Fibroblast of pulmonary artery (primary cell): ENCODE data around the gene OXSM.

Experiments
- DNase-seq: peaks from one replicate; pipeline ENCODE4 v3.0.0-alpha.2; 2010; ENCODE audit warnings: low read depth
- H3K4me3 ChIP-seq: replicated peaks from 2 replicates; pipeline ENCODE4 v1.5.1; 2011; ENCODE audit warnings: low read depth, mild to moderate bottlenecking, control low read depth, low read length, moderate library complexity
- CTCF ChIP-seq: IDR thresholded peaks from 2 replicates; pipeline ENCODE4 v1.5.1; 2011; ENCODE audit warnings: mild to moderate bottlenecking, control low read depth, low read length, inconsistent platforms; ENCODE audit errors: missing control alignments

Gene OXSM

GRCh38 chr3:25789596-25790556 lies at the start of gene OXSM:
OXSM (plus strand) TSS chr3:25790090; CDS start chr3:25791021, 931 bp downstream.
- DNase-seq, result peak; percentile 96
- peak within 1 kb of the TSS; percentile 80 for H3K4me3 ChIP-seq
- no peak for TF ChIP-seq CTCF

- DNase-seq, result no peak
- no peak overlapping the region for H3K4me3 ChIP-seq
- TF ChIP-seq CTCF, result no peak
Measured at GRCh38 chr3:25744470-25744869, 45.4 kb upstream of the OXSM start.

GRCh38 chr3:25747033-25747432 lies 42.9 kb upstream of the OXSM start:
- H3K4me3 ChIP-seq, result no peak overlapping the region
- peak; percentile 12 for DNase-seq
- no peak for TF ChIP-seq CTCF

- H3K4me3 ChIP-seq, result no peak overlapping the region
- no peak for TF ChIP-seq CTCF
- DNase-seq, result no peak
Measured at GRCh38 chr3:25748189-25748588, 41.7 kb upstream of the OXSM start.

- no peak for TF ChIP-seq CTCF
- DNase-seq, result no peak
- H3K4me3 ChIP-seq, result no peak overlapping the region
Measured at GRCh38 chr3:25749031-25749581, 40.8 kb upstream of the OXSM start.

- no peak overlapping the region for H3K4me3 ChIP-seq
- no peak for TF ChIP-seq CTCF
- DNase-seq, result no peak
Measured at GRCh38 chr3:25751048-25751447, 38.8 kb upstream of the OXSM start.
